GM18519 (cell line): ENCODE measurements around the gene SUSD5.
"Not testable (repeated sequence)": the region's sequence is repeated elsewhere in the genome, so short reads cannot be mapped to it uniquely, and the experiment has no call there.

Source experiments
- ATAC-seq: cut with Tn5 transposase; IDR thresholded peaks from one replicate; pipeline ENCODE4 v1.9.1; 2021; ENCODE audit warnings: mild to moderate bottlenecking, moderate library complexity; ENCODE audit not compliant: unreplicated experiment, low FRiP score

The SUSD5 gene

GRCh38 chr3:33122991-33123390, 95.6 kb downstream of the SUSD5 start:
- ATAC-seq, result no peak

- no peak for ATAC-seq
These were observed 98.7 kb downstream of the SUSD5 start for GRCh38 chr3:33119891-33120290.

GRCh38 chr3:33117461-33117860, 101.1 kb downstream of the SUSD5 start:
- ATAC-seq, result no peak

GRCh38 chr3:33115024-33115768, 103.4 kb downstream of the SUSD5 start:
- no peak for ATAC-seq

- no peak for ATAC-seq
These were observed 104.0 kb downstream of the SUSD5 start for GRCh38 chr3:33114622-33115023.

- peak; percentile 59 for ATAC-seq
These were observed 104.6 kb downstream of the SUSD5 start, which contains the start of gene CRTAP for GRCh38 chr3:33113772-33114621. Gene CRTAP (plus strand): TSS chr3:33114014. CDS start chr3:33114078, 64 bp downstream.

GRCh38 chr3:33111581-33111980, 107.0 kb downstream of the SUSD5 start:
- ATAC-seq, result peak; percentile 52

GRCh38 chr3:33106854-33107253, 111.8 kb downstream of the SUSD5 start:
- ATAC-seq, result not testable (repeated sequence)

- no peak for ATAC-seq
These were observed 113.2 kb downstream of the SUSD5 start for GRCh38 chr3:33105341-33105948.

GRCh38 chr3:33104803-33105202, 113.8 kb downstream of the SUSD5 start:
- ATAC-seq, result no peak

- ATAC-seq, result no peak
These were observed 115.1 kb downstream of the SUSD5 start for GRCh38 chr3:33103480-33103879.

GRCh38 chr3:33103034-33103433, 115.6 kb downstream of the SUSD5 start:
- no peak for ATAC-seq

- ATAC-seq, result no peak
These were observed 118.4 kb downstream of the SUSD5 start for GRCh38 chr3:33100229-33100628.
